ENCODE data around the gene FSD1L.

The FSD1L gene

GRCh38 chr9:105479846-105480245 lies 32.0 kb downstream of the FSD1L start:
- DNase-seq (ENCODE audit: low read depth), result no peak
- no peak for TF ChIP-seq CTCF (IDR thresholded peaks at IDR 0.05; ENCODE audit: insufficient read depth, low read depth, low read length, missing control alignments)
- H3K4me3 ChIP-seq (ENCODE audit: low read depth, low read length), result no peak overlapping the region

DNA sequence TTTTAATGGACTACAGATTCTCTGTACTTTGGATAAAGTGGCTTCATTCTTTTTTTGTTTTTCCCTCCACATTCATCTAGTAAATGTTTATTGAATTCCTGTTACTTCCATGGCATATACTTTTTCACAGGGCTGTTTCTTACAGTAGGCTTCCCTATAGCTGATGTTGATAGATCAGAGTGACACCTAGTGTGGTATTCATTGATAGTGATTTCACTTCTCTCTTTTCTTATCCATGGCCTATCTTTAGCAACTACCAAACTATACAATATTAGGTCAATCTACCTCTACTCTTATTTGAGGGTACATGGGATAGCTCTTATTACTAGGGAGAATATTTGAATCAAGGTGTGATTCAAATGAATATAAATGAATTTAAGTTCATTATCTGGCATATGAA lies 35.8 kb downstream of the FSD1L start:
- no peak for TF ChIP-seq CTCF (IDR thresholded peaks at IDR 0.05; ENCODE audit: insufficient read depth, low read depth, low read length, missing control alignments)
- no peak for DNase-seq (ENCODE audit: low read depth)
- no peak overlapping the region for H3K4me3 ChIP-seq (ENCODE audit: low read depth, low read length)

- no peak for DNase-seq (ENCODE audit: low read depth)
- H3K4me3 ChIP-seq (ENCODE audit: low read depth, low read length), result no peak overlapping the region
- no peak for TF ChIP-seq CTCF (IDR thresholded peaks at IDR 0.05; ENCODE audit: insufficient read depth, low read depth, low read length, missing control alignments)
Measured at GRCh38 chr9:105484226-105484625, 36.4 kb downstream of the FSD1L start.

DNA sequence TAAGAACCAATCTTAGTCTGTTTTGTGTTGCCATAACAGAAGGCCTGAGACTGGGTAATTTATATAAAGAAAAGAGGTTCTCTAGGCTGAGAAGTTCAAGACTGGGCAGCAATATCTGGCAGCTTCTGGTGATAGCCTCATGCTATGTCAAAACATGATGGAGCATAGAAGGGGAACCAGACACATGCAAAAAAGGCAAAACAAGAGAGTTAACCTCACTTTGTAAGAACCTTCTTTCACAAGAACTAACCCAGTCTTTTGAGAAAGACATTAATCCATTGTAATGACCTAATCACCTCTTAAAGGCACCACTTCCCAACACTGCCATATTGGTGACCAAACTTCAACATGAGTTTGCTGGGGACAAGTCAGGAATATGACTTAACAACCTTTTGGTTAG lies 37.3 kb downstream of the FSD1L start:
- DNase-seq (ENCODE audit: low read depth), result no peak
- TF ChIP-seq CTCF (IDR thresholded peaks at IDR 0.05; ENCODE audit: insufficient read depth, low read depth, low read length, missing control alignments), result no peak
- H3K4me3 ChIP-seq (ENCODE audit: low read depth, low read length), result no peak overlapping the region

- no peak overlapping the region for H3K4me3 ChIP-seq (ENCODE audit: low read depth, low read length)
Measured at GRCh38 chr9:105496826-105497225, 49.0 kb downstream of the FSD1L start.

GRCh38 chr9:105497704-105498103 lies 49.9 kb downstream of the FSD1L start:
- DNase-seq (ENCODE audit: low read depth), result no peak
- H3K4me3 ChIP-seq (ENCODE audit: low read depth, low read length), result no peak overlapping the region
- TF ChIP-seq CTCF (IDR thresholded peaks at IDR 0.05; ENCODE audit: insufficient read depth, low read depth, low read length, missing control alignments), result no peak

More at GRCh38 chr9:105496826-105497225, 49.0 kb downstream of the FSD1L start:
- no peak for DNase-seq (ENCODE audit: low read depth)
- no peak for TF ChIP-seq CTCF (IDR thresholded peaks at IDR 0.05; ENCODE audit: insufficient read depth, low read depth, low read length, missing control alignments)

DNA sequence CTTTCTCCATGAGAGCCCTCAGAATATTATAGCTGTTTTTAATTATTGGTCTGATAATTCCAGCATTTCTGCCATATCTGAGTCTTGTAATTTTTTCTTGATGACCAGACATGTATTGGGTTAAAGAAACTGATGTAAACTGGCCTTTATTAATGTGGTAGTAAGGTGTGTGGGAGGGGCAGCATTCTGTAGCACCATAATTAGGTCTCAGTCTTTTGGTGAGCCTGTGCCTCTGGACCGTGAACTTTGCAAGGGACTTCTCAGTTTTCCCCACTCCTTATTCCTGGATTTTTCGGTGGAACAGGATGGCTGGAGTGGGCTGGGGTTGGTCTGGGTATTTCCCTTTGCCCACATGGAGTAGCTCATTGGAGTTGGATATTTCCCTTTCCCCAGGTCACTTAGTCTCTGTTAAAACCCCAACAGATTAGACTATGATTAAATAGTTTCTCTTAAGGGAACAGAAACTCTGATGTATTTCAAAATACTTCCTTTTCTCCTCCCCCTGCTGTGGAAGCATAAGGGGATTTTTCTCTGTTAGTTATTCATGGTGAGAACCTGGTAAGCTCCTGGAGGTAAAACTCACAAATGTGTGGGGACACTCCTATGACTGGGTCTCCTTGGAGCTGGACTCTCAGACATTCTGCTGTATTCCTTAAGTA lies 52.4 kb downstream of the FSD1L start:
- DNase-seq (ENCODE audit: low read depth), result peak; percentile 69
- TF ChIP-seq CTCF (IDR thresholded peaks at IDR 0.05; ENCODE audit: insufficient read depth, low read depth, low read length, missing control alignments), result no peak
- peak overlapping the region; percentile 53 for H3K4me3 ChIP-seq (ENCODE audit: low read depth, low read length)

All from GM12865 (cell line).